ENCODE measurements around the gene ZNF385A.

The ZNF385A gene, protein sequence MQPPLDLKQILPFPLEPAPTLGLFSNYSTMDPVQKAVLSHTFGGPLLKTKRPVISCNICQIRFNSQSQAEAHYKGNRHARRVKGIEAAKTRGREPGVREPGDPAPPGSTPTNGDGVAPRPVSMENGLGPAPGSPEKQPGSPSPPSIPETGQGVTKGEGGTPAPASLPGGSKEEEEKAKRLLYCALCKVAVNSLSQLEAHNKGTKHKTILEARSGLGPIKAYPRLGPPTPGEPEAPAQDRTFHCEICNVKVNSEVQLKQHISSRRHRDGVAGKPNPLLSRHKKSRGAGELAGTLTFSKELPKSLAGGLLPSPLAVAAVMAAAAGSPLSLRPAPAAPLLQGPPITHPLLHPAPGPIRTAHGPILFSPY

DNA sequence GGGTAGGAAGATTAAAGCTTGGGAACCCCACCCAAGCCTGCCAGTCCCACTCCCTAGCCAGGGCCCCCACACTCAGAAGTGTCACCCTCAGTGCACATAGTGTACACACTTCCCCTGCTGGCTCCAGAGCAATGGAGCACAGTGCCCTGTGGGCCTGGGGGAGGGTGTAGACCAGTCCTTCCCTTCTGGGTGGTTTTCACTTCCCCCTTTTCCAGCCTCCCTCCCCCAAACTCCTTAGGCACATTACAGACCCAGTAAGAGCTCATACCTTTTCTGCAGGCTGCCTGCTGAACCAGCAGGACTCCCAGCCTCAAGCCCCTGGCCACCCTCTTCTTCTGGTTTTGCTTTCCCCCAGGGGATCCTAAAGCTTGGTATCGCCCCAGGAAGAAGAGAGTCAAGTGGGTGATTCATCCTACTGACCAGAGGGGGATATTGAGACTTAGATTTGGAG, at the start of gene ZNF385A:
ZNF385A (minus strand) TSS at position 143 of the 451 bp plus-strand sequence. CDS start 219 bp downstream, outside the sequence.
- DNase-seq (ENCODE audit: low read depth in 1 of 2, low spot score in 1 of 2), result no peak

GRCh38 chr12:54432815-54433164, 48.3 kb upstream of the ZNF385A start:
- no peak for DNase-seq (ENCODE audit: low read depth in 1 of 2, low spot score in 1 of 2)

- DNase-seq (ENCODE audit: low read depth in 1 of 2, low spot score in 1 of 2), result no peak
These were observed 47.6 kb upstream of the ZNF385A start for GRCh38 chr12:54431911-54432814.

GRCh38 chr12:54430471-54431069, 46.0 kb upstream of the ZNF385A start:
- DNase-seq (ENCODE audit: low read depth in 1 of 2, low spot score in 1 of 2), result no peak

GRCh38 chr12:54429014-54429471, 44.5 kb upstream of the ZNF385A start:
- DNase-seq (ENCODE audit: low read depth in 1 of 2, low spot score in 1 of 2), result no peak

DNA sequence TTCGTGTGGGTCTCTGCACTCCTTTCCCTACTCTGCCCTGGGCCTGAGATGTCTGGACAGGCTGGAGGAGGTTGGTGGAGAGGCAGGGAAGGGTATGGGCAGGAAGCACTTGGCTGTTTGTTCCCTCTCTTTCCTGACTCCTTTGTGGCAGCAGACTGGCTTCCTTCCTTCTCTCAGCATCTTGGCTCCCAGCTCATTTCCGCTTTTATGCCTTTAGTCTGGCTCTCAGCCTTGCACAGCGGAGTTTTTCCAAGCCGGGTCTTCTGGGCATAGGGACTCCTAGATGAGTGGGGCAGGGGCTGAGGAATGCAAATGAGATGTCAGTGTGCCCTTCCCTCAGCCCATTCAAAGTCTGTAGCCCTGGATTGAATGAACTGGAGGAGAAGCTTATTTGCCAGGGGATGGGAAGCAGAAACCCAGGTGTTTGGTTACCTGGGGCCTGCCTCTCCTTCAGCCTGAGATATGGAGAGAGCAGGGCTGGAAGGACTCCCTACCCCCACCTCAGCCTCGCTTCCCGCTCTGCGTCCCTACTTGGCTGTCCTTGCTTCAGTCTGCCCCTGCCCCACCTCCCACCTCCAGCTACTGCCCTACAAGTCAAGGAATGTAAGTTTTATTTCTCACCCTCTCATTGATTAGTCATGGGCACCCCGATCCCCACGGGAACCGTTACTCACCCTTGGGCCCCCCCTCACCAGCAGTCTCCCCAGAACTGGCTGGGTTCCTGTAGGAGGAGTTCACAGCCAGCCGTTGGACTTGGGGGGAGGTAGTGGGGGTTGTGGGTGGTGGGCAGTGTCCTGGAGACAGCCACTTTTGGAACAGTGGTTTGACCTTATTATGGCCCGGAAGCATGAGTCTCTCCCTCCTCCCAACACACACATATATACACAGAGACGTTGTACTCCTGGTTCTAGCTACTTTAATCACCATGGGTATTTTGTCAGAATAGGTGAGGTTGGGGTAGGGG, 43.8 kb upstream of the ZNF385A start:
- no peak for DNase-seq (ENCODE audit: low read depth in 1 of 2, low spot score in 1 of 2)

- DNase-seq (ENCODE audit: low read depth in 1 of 2, low spot score in 1 of 2), result no peak
These were observed 42.6 kb upstream of the ZNF385A start for GRCh38 chr12:54427106-54427505.

DNA sequence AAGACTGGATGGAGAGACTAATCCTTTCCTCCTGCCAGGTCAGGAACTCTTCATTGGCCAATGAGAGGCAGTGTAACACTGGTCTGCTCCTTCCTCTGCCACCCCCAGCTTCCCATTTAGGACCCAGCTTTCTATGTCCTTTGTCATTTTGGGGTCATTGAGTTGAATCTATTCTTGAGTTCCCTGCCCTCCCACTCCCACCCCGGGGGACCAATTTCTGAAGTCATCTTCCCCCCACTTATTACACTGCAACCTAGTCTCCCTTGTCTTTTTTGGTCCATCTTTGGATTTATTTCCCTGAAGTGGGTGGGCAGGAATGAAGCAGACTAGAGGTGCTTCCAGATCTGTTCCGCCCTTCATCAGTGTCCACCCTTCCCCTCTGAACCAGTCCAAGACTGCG, 42.2 kb upstream of the ZNF385A start:
- DNase-seq (ENCODE audit: low read depth in 1 of 2, low spot score in 1 of 2), result no peak

DNA sequence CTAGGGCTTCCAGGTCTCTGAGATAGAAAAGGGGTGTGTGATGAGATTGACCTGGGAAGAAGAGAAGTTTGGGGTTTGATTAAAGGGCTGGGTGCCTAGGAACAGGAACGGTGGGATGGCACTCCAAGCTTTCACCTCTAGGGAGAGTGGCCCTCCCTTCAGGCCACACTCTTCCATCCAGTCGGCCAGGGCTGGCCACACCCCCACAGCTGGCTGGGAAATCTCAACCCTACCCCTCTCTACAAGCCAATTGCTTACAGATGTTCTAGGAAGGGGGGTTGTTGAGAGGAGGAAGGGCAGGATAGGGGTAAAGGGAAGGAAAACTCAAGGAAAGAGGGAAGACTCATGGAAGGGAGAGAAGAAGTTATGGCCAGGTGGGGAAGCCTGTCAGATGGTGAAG, 41.2 kb upstream of the ZNF385A start:
- no peak for DNase-seq (ENCODE audit: low read depth in 1 of 2, low spot score in 1 of 2)

DNA sequence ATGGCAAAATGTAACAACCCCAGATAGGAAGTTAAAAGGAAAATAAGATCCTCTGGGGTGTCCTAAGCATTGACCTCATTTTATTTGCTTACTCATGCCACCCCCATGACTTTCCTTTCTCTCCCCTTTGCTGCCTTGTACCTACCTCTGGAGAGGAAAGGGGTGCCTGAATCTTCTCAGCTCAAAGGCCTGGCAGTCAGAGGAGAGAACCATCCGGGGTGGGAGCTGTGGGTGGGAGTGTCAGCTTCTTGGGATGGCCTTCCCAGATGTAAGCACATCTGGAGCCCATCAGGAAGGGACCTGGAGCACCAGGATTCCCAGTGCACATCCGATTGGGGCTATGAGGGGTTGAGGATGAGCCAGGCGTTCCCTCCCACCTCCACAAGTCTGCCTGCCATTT, 39.7 kb upstream of the ZNF385A start:
- no peak for DNase-seq (ENCODE audit: low read depth in 1 of 2, low spot score in 1 of 2)

DNA sequence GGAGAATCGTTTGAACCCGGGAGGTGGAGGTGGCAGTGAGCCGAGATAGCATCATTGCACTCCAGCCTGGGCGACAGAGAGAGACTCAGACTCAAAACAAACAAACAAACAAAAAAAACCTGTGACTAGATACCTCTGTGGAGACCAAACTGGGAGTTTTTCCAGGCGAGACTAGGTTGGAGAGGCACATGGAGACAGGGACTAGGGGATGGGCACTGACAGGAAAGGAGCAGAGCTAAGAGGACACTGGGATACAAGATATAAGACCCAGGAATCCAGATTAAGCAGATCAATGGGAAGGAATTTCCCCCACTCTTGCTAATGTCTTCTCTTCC, 39.2 kb upstream of the ZNF385A start:
- no peak for DNase-seq (ENCODE audit: low read depth in 1 of 2, low spot score in 1 of 2)

GRCh38 chr12:54421879-54422250, 37.3 kb upstream of the ZNF385A start:
- no peak for DNase-seq (ENCODE audit: low read depth in 1 of 2, low spot score in 1 of 2)

DNA sequence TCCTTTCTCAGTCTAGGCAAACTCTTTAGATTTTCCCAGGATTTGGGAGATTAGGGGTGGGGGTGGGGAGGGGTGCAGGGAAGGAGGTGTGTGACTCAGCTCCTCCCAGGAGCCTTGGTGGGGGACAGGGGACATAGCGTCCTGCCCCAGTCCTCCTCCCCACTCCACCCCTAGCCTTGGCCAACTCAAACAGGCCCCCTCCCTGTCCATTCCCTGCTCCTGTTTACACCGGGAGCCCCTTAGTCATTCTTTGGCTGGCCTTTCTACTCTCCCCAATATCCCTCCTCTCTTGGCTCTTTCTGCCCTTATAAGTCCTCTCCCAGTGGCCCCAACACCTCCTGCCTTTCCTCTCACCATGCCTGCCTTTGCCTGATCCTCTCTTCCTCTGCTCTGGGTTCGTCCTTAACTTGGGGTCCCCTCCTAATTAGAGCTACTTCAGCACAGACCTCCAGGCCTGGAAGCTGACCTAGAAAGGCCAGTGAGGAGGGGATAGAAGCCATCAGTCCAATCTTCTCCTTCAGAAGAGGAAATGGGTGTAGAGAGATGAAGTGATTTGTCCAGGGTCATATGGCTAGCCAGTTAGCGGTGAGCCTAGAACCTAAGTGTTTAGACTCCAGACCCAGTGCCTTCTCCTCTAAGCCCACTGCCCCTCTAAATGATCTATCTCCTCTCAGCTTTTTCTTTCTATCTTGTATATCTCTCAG, 36.8 kb upstream of the ZNF385A start:
- DNase-seq (ENCODE audit: low read depth in 1 of 2, low spot score in 1 of 2), result no peak

GRCh38 chr12:54420766-54421144, 36.2 kb upstream of the ZNF385A start:
- DNase-seq (ENCODE audit: low read depth in 1 of 2, low spot score in 1 of 2), result no peak

DNA sequence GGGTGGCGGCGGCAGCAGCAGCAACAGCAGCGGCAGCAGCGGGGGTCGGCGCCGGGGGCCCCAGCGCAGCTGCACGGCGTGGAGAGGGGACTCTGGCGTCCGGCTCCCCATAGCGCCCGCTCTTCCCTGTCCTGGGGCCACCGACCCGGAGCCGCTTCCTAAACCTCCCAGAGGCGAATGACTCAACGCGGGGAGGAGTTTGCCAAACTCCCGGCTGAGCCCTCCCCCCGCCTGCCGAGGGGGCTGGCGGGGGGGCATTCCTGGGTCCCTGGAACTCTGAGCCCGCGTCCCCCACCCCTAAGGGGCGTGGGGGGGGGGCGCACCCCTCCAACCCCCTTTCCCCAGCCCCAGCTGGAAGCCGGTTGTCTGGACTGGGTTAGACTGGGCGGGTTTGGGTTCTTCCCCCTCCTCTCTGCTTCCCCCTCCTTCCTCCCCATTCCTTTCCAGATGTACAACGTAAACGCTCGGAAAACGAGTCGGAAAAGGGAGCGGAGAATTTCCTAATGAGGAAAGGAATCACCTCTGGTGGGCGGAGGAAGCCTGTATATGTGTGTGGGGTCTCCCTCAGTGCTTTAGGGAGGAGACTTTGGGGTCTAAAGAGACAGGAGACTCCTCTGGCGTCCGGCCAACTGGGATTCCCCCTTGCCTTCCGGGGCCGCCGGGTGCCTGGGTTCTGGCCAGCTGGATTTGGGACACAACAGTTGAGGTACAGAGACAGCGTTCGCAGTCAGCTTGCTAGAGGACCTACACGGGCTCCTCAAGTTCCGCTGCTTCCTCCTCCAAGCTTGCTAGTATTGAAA, 34.8 kb upstream of the ZNF385A start, which contains the start of gene ITGA5:
ITGA5 (minus strand) TSS at position 179 of the 800 bp plus-strand sequence; CDS start at position 111, 68 bp downstream.
- DNase-seq (ENCODE audit: low read depth in 1 of 2, low spot score in 1 of 2), result no peak

DNA sequence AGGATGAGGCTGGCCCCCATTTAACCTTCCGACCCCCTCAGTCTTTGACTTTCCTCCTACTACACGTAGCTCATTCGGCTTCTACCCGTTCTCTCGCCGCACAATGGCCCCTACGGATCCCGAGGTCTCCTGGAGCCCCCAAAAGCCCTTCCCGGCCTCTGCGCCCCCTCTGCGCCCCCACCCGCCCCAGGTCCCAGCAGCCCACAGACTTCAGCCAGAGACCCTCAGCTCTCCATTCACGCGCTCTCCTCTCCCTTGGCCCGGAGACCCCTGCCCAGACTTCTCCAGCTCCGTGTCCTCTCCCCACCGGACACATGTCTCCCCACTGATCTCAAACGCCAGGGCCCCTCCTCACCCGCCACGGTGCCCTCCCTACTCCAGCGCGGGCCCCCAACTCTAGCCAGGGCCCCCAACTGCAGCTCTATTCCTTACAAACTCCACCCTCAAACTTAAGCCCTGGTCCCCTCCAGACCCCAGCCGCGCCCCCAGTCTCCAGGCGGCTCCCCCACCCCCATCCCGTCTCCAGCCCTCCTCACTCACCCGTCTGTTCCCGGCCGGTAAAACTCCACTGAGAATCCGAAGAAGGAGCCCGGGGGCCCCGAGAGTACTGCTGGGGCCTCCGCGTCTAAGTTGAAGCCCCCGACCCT, 34.0 kb upstream of the ZNF385A start:
- DNase-seq (ENCODE audit: low read depth in 1 of 2, low spot score in 1 of 2), result no peak

DNA sequence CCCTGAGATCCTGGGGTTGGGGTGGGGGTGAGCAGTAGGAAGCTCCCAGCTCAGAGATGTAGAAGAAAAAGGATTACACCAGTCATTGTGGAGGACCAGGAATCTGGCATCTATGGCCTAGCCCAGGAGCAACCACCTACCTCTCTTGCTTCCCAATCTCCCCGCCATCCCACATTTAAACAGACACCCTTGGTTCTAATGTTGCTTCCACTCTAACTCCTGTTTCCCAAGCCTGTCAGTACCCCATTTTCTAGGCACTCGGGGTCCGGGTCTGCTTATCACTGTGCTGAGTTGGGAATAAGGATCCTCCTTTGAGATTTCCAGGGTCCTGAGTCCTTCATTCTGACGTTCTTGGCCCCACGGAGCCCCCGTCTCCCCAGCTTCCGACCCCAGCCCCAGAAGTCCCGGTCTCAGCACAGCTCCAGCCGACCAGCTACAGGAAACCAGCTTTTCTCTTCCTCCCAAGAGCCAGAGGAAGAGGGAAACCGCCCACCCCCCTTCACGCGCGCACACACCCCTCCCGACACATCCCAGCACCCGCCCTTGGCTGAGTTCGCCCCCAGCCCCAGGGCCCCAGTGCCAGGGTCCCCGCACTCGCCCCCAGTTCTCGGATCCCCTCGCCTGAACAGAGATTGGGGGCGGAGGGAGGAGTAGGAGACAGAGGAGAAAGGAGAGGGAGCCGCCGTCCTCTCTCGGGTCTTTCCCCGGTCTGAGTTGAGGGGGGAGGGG, 33.3 kb upstream of the ZNF385A start:
- no peak for DNase-seq (ENCODE audit: low read depth in 1 of 2, low spot score in 1 of 2)
